OCI-LY1 (cell line): Measurements from ENCODE around the gene BICDL2.

Experiments
- CTCF ChIP-seq: fragments of 200-600 bp; sonication (generic), shearing (Covaris generic); IDR thresholded peaks from 2 replicates; pipeline ENCODE4 v1.5.1; 2017; ENCODE audit warnings: mild to moderate bottlenecking, antibody characterized with exemption, low read length, moderate library complexity, mixed read lengths
- EZH2 ChIP-seq: fragments of 200-600 bp; sonication (generic), shearing (Covaris generic); IDR thresholded peaks from 2 replicates; pipeline ENCODE4 v1.8.0; 2017; ENCODE audit warnings: borderline replicate concordance, mixed run types, mild to moderate bottlenecking, antibody characterized with exemption, low read length, moderate library complexity, mixed read lengths

- TF ChIP-seq CTCF (no peak), EZH2 (no peak)
Observed at GRCh38 chr16:3059723-3060242, 23.0 kb upstream of the BICDL2 start.
